GM23248 (cell line): ENCODE results near the gene GDPGP1.

Experiments
- EZH2 ChIP-seq: fragments of 200-600 bp; sonication (generic); IDR thresholded peaks from 2 replicates; pipeline ENCODE4 v1.6.1; 2018; ENCODE audit warnings: antibody characterized with exemption, mild to moderate bottlenecking; ENCODE audit not compliant: insufficient read depth, poor library complexity, severe bottlenecking
- EZH2phosphoT487 ChIP-seq: fragments of 200-600 bp; sonication (generic); IDR thresholded peaks from 2 replicates; pipeline ENCODE4 v1.6.1; 2018; ENCODE audit warnings: antibody characterized with exemption, moderate library complexity, mild to moderate bottlenecking, low read depth; ENCODE audit not compliant: insufficient read depth

- TF ChIP-seq EZH2phosphoT487 (no peak), EZH2 (no peak)
These were observed 60.7 kb downstream of the GDPGP1 start for GRCh38 chr15:90294601-90295269.
